HCT116 (cell line): Measurements from ENCODE around the gene FTSJ3. TPM values are rescaled to one million over a fixed set of nuclear protein-coding genes. Genes with fewer than 3 reads are reported as not detected.
"Not testable (repeated sequence)": the region's sequence is repeated elsewhere in the genome, so short reads cannot be mapped to it uniquely, and the experiment has no call there.

Experiments used
- ATAC-seq: fragments of 200-7000 bp; cut with Tn5 transposase; 2 replicates; pipeline ENCODE4 v1.9.1; 2020; ENCODE audit warnings: mild to moderate bottlenecking, moderate library complexity
- BruUV-seq: library from RNA; stranded (reverse); fragments of 400-500 nt; replicated peaks from 2 replicates; lab custom pipeline; 2021; lab: Mats Ljungman, UMichigan
- CTCF ChIA-PET: fragments of 300-600 bp; sonication (Branson Sonifier 250); formaldehyde crosslinking; loops from one replicate; lab custom pipeline; 2021; ENCODE audit warnings: antibody characterized with exemption; lab: Charles Lee
- POLR2A ChIA-PET: fragments of 300-600, 350-600 bp; sonication (Branson Sonifier 250); formaldehyde crosslinking; loops from one replicate; lab custom pipeline; 2021; ENCODE audit warnings: antibody characterized with exemption; lab: Charles Lee
- RAD21 ChIA-PET, 2 experiments: fragments of 300-600 bp; sonication (Branson Sonifier 250); formaldehyde crosslinking; loops; one replicate each; lab custom pipeline; 2023; ENCODE audit warnings: low total read pairs in 2 of 2; ENCODE audit not compliant: uncharacterized antibody in 2 of 2, unreplicated experiment in 2 of 2, low non-redundant PET in 1 of 2; lab: Charles Lee
- DNase-seq: peaks from one replicate; pipeline ENCODE4 v3.0.0-alpha.2; 2010; ENCODE audit warnings: low read depth, low spot score
- H2AFZ ChIP-seq: fragments of 200-600 bp; shearing (Covaris generic), sonication (generic); 2 replicates; pipeline ENCODE4 v1.6.1; 2017; ENCODE audit warnings: low read depth, mixed run types, mixed read lengths, antibody characterized with exemption, low read length; ENCODE audit not compliant: poor library complexity, severe bottlenecking
- H3K27ac ChIP-seq: 2 replicates; pipeline ENCODE4 v1.5.1; 2012; ENCODE audit warnings: low read depth, low read length
- H3K27me3 ChIP-seq: fragments of 200-600 bp; sonication (generic); 2 replicates; pipeline ENCODE4 v1.6.1; 2016; ENCODE audit warnings: mixed run types, low read length, mixed read lengths; ENCODE audit not compliant: insufficient read depth
- H3K36me3 ChIP-seq, 2 experiments: fragments of 200-500 bp in 1 of 2; fragments of 200-600 bp in 1 of 2; sonication (Bioruptor generic) in 1 of 2; sonication (generic) in 1 of 2; 2 replicates each; pipeline versions ENCODE4 v1.5.1 to v1.6.1; 2014 to 2016; ENCODE audit warnings: low read length in 2 of 2, inconsistent platforms in 1 of 2, mixed read lengths in 1 of 2, mixed run types in 1 of 2; ENCODE audit not compliant: insufficient read depth in 2 of 2, control insufficient read depth in 1 of 2
- H3K4me1 ChIP-seq, 2 experiments: fragments of 200-600 bp in 1 of 2; sonication (generic) in 1 of 2; 2 replicates each; pipeline versions ENCODE4 v1.5.1 to v1.6.1; 2012 to 2017; ENCODE audit warnings: low read length in 2 of 2, inconsistent platforms in 1 of 2, mild to moderate bottlenecking in 1 of 2, mixed read lengths in 1 of 2, mixed run types in 1 of 2, moderate library complexity in 1 of 2; ENCODE audit not compliant: insufficient read depth in 2 of 2, control insufficient read depth in 1 of 2
- H3K4me2 ChIP-seq: fragments of 200-600 bp; sonication (generic); 2 replicates; pipeline ENCODE4 v1.6.1; 2017; ENCODE audit warnings: mixed run types, low read length, mixed read lengths
- H3K4me3 ChIP-seq, 2 experiments: fragments of 200-600 bp in 1 of 2; sonication (generic) in 1 of 2; replicated peaks in 1 of 2; 2 replicates each; pipeline ENCODE4 v1.5.1; 2011 to 2016; ENCODE audit warnings: low read length in 2 of 2, control low read depth in 1 of 2, low read depth in 1 of 2, mild to moderate bottlenecking in 1 of 2, mixed read lengths in 1 of 2, mixed run types in 1 of 2
- H3K79me2 ChIP-seq: fragments of 200-600 bp; sonication (generic); 2 replicates; pipeline ENCODE4 v1.6.1; 2017; ENCODE audit warnings: mild to moderate bottlenecking, mixed run types, low read length, moderate library complexity, mixed read lengths; ENCODE audit not compliant: insufficient read depth
- H3K9ac ChIP-seq: fragments of 200-600 bp; sonication (generic); 2 replicates; pipeline ENCODE4 v1.6.1; 2016; ENCODE audit warnings: low read length, mixed read lengths
- H3K9me2 ChIP-seq: fragments of 200-600 bp; sonication (generic), shearing (Covaris generic); 2 replicates; pipeline ENCODE4 v1.6.1; 2017; ENCODE audit warnings: mixed run types, mild to moderate bottlenecking, moderate library complexity; ENCODE audit not compliant: insufficient read depth
- H3K9me3 ChIP-seq, 2 experiments: fragments of 200-500 bp in 1 of 2; fragments of 200-600 bp in 1 of 2; sonication (Bioruptor generic) in 1 of 2; sonication (generic) in 1 of 2; 2 replicates each; pipeline ENCODE4 v1.6.1; 2014 to 2017; ENCODE audit warnings: low read length in 2 of 2, mixed read lengths in 2 of 2, inconsistent platforms in 1 of 2, low read depth in 1 of 2, mild to moderate bottlenecking in 1 of 2, mixed run types in 1 of 2, moderate library complexity in 1 of 2; ENCODE audit not compliant: control insufficient read depth in 1 of 2, insufficient read depth in 1 of 2
- H4K20me1 ChIP-seq: fragments of 200-600 bp; sonication (generic), shearing (Covaris generic); 2 replicates; pipeline ENCODE4 v1.6.1; 2017; ENCODE audit warnings: mixed run types, mild to moderate bottlenecking, moderate library complexity; ENCODE audit not compliant: insufficient read depth
- ELF1 ChIP-seq: IDR thresholded peaks from 2 replicates; pipeline ENCODE4 v1.6.1; 2012; ENCODE audit warnings: low read depth, borderline replicate concordance
- FOSL1 ChIP-seq: IDR thresholded peaks from 2 replicates; pipeline ENCODE4 v1.6.1; 2012; ENCODE audit warnings: low read depth
- JUND ChIP-seq: IDR thresholded peaks from 2 replicates; pipeline ENCODE4 v1.6.1; 2012
- RAD21 ChIP-seq: IDR thresholded peaks from 2 replicates; pipeline ENCODE4 v1.6.1; 2012; ENCODE audit warnings: low read depth, mild to moderate bottlenecking
- TCF7L2 ChIP-seq: IDR thresholded peaks from 2 replicates; pipeline ENCODE4 v1.7.0; 2011; ENCODE audit warnings: borderline replicate concordance, inconsistent platforms; ENCODE audit not compliant: insufficient read depth, insufficient read length; ENCODE audit errors: extremely low read depth
- ZFX ChIP-seq: fragments of 450-650 bp; IDR thresholded peaks from 2 replicates; pipeline ENCODE4 v1.6.1; 2017
- intact Hi-C: fragments of 100-400 bp; cut with micrococcal nuclease; formaldehyde crosslinking; loops from 2 replicates; pipeline ENCODE4 v1.10.0; 2022
- total RNA-seq: library from RNA; stranded (reverse); gene quantifications from one replicate; pipeline ENCODE4 v1.2.1, GENCODE V29; 2021; ENCODE audit not compliant: unreplicated experiment
- TF ChIP-seq, protein P1 (sequence below): IDR thresholded peaks from 2 replicates; pipeline ENCODE4 v1.6.1; 2012
- TF ChIP-seq, protein P2 (sequence below): IDR thresholded peaks from 2 replicates; pipeline ENCODE4 v1.6.1; 2011; ENCODE audit warnings: mild to moderate bottlenecking, low read length, moderate library complexity; ENCODE audit not compliant: insufficient replicate concordance; ENCODE audit errors: extremely low read depth

Gene FTSJ3
- total RNA-seq, 1 experiment from 2014 or later, result 70.9 TPM

DNA sequence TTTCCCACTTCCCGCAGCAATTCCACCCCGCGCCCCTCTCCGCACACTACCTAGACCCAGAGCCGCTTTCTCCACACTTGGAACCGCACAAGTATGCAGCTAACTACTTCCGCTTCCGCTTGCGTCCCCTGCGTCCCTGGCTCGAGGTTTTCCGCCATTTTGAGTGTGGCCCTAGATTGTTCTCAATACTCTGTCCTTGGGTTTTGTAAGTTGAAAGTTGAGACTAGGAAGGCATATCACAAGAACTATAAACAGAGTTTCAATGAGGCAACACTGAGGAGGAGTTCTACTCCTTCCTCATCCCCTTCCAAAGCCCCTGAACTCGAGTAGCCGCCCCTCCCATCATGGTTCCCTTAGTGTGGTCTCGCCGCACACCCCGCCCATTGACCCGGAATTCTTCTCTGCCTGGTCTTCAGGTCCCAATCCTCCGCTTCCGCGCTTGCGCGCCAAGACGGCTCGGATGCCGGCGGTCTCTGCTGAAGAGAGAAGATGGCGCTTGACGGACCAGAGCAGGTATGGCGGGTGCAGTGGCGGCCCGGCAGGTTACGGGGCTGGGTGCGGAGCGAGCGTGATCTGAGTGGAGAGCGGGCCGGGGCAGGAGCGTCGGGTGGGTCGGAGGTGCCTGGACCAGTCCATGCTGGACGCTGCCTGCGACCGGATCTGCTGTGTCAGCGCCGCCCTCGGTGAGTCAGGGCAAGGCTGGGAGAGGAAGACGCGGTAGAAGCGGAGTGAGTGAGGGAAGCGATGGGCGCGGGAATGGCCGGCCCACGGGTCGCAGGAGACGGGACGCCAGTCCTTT, at the start of gene FTSJ3, which contains the start of gene PSMC5 (continued):
- no peak for TF ChIP-seq RAD21
- TF ChIP-seq FOSL1, result no peak
- TF ChIP-seq, protein P1, sequence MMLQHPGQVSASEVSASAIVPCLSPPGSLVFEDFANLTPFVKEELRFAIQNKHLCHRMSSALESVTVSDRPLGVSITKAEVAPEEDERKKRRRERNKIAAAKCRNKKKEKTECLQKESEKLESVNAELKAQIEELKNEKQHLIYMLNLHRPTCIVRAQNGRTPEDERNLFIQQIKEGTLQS, result no peak
- TF ChIP-seq ELF1, result peak; percentile 88; the same call in 1 of the 2 replicates
- peak; percentile 37 for TF ChIP-seq TCF7L2
- TF ChIP-seq, protein P2, sequence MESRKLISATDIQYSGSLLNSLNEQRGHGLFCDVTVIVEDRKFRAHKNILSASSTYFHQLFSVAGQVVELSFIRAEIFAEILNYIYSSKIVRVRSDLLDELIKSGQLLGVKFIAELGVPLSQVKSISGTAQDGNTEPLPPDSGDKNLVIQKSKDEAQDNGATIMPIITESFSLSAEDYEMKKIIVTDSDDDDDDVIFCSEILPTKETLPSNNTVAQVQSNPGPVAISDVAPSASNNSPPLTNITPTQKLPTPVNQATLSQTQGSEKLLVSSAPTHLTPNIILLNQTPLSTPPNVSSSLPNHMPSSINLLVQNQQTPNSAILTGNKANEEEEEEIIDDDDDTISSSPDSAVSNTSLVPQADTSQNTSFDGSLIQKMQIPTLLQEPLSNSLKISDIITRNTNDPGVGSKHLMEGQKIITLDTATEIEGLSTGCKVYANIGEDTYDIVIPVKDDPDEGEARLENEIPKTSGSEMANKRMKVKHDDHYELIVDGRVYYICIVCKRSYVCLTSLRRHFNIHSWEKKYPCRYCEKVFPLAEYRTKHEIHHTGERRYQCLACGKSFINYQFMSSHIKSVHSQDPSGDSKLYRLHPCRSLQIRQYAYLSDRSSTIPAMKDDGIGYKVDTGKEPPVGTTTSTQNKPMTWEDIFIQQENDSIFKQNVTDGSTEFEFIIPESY, result peak; percentile 37
- TF ChIP-seq JUND, result no peak
- no peak for TF ChIP-seq ZFX

DNA sequence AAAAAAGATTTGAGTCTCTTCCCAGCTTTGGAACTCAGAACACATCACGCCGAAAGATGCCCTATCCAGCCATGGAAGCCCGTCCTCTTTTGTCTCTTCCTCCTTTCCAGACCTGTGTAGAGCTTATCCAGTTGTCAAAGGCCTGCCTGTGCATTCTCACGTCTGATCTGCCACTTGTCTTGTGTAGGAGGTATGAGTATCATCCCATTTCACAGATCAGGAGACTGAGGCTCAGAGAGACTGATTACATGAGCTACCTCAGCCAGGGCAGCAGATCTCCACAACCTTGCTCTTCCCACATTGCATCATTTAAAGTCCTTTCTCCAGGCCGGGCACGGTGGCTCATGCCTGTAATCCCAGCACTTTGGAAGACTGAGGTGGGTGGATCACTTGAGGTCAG, 47.2 kb upstream of the FTSJ3 start:
- POLR2A ChIA-PET, result not testable (repeated sequence)

GRCh38 chr17:63874061-63874626, 46.7 kb upstream of the FTSJ3 start:
- H2AFZ ChIP-seq, intact Hi-C loops, RAD21 ChIA-PET, H3K4me1 ChIP-seq, H3K27me3 ChIP-seq, H3K27ac ChIP-seq, H3K79me2 ChIP-seq, H3K4me2 ChIP-seq, H3K9ac ChIP-seq, DNase-seq, H3K9me2 ChIP-seq, H3K36me3 ChIP-seq, POLR2A ChIA-PET, H4K20me1 ChIP-seq, BruUV-seq, H3K9me3 ChIP-seq, H3K4me3 ChIP-seq: not testable (repeated sequence)
- CTCF ChIA-PET, result interaction anchor here (0.8 kb wide), 1 partner anchor 259 kb away, joined by 4 read pairs; no protein-coding TSS in a partner anchor
- peak; percentile 79 for ATAC-seq

More for the DNA sequence above, 47.2 kb upstream of the FTSJ3 start:
- H3K9ac ChIP-seq, H3K36me3 ChIP-seq, H3K9me2 ChIP-seq, ATAC-seq, intact Hi-C loops, H4K20me1 ChIP-seq, DNase-seq, H3K79me2 ChIP-seq, H3K9me3 ChIP-seq, H3K27ac ChIP-seq, BruUV-seq, RAD21 ChIA-PET, H3K4me1 ChIP-seq, H2AFZ ChIP-seq, H3K4me2 ChIP-seq, H3K4me3 ChIP-seq, H3K27me3 ChIP-seq: not testable (repeated sequence)
- CTCF ChIA-PET, result interaction anchor here (0.8 kb wide), 1 partner anchor 259 kb away, joined by 4 read pairs; no protein-coding TSS in a partner anchor

- BruUV-seq, CTCF ChIA-PET, DNase-seq: not testable (repeated sequence)
Observed at GRCh38 chr17:63873577-63873976, 46.1 kb upstream of the FTSJ3 start, which contains the start of gene CSH2. Gene CSH2 (minus strand): TSS chr17:63873677. CDS start chr17:63873614, 63 bp downstream.

More at GRCh38 chr17:63873577-63873976, 46.1 kb upstream of the FTSJ3 start, which contains the start of gene CSH2:
- H3K36me3 ChIP-seq, H3K4me1 ChIP-seq, H3K9ac ChIP-seq, H3K9me2 ChIP-seq, H3K27ac ChIP-seq, POLR2A ChIA-PET, RAD21 ChIA-PET, H3K27me3 ChIP-seq, H3K9me3 ChIP-seq, ATAC-seq, H3K79me2 ChIP-seq, H3K4me3 ChIP-seq, intact Hi-C loops, H4K20me1 ChIP-seq, H3K4me2 ChIP-seq, H2AFZ ChIP-seq: not testable (repeated sequence)
